HEK293 (cell line): Measurements from ENCODE around the gene TIGD3.

Experiments used
- SP2 ChIP-seq: fragments of 450-650 bp; formaldehyde crosslinking; IDR thresholded peaks from 2 replicates; pipeline ENCODE4 v1.5.1; 2016; ENCODE audit warnings: missing biosample characterization, missing genetic modification characterization
- ZNF23 ChIP-seq: fragments of 450-650 bp; formaldehyde crosslinking; IDR thresholded peaks from 2 replicates; pipeline ENCODE4 v1.5.1; 2016; ENCODE audit warnings: missing biosample characterization, missing genetic modification characterization, borderline replicate concordance
- ZNF274 ChIP-seq, 2 experiments: fragments of 200-500 bp in 1 of 2; fragments of 450-650 bp in 1 of 2; sonication (Bioruptor generic) in 1 of 2; formaldehyde crosslinking in 1 of 2; IDR thresholded peaks; 2 replicates each; pipeline versions ENCODE4 v1.5.1 to v1.6.1; 2014 to 2016; ENCODE audit warnings: borderline replicate concordance in 1 of 2, inconsistent platforms in 1 of 2, low read length in 1 of 2, missing biosample characterization in 1 of 2, missing genetic modification characterization in 1 of 2
- ZNF292 ChIP-seq: fragments of 450-650 bp; formaldehyde crosslinking; IDR thresholded peaks from 2 replicates; pipeline ENCODE4 v1.5.1; 2016; ENCODE audit warnings: low read depth, missing biosample characterization, missing genetic modification characterization, borderline replicate concordance
- ZNF404 ChIP-seq: fragments of 450-650 bp; formaldehyde crosslinking; IDR thresholded peaks from 2 replicates; pipeline ENCODE4 v1.5.1; 2017; ENCODE audit warnings: missing biosample characterization, missing genetic modification characterization
- ZNF629 ChIP-seq: fragments of 450-650 bp; formaldehyde crosslinking; IDR thresholded peaks from 2 replicates; pipeline ENCODE4 v1.5.1; 2017; ENCODE audit warnings: missing biosample characterization, missing genetic modification characterization
- ZNF660 ChIP-seq: fragments of 450-650 bp; IDR thresholded peaks from 2 replicates; pipeline ENCODE4 v1.5.1; 2018; ENCODE audit warnings: missing biosample characterization, mild to moderate bottlenecking, missing genetic modification characterization
- ZNF792 ChIP-seq: fragments of 450-650 bp; formaldehyde crosslinking; IDR thresholded peaks from 2 replicates; pipeline ENCODE4 v1.5.1; 2016; ENCODE audit warnings: missing biosample characterization, missing genetic modification characterization
- TF ChIP-seq, protein P1 (sequence below): fragments of 450-650 bp; formaldehyde crosslinking; IDR thresholded peaks from 2 replicates; pipeline ENCODE4 v1.5.1; 2016; ENCODE audit warnings: missing biosample characterization, missing genetic modification characterization
- TF ChIP-seq, protein P2 (sequence below): fragments of 450-650 bp; formaldehyde crosslinking; IDR thresholded peaks from 2 replicates; pipeline ENCODE4 v1.5.1; 2016; ENCODE audit warnings: missing biosample characterization, missing genetic modification characterization
- TF ChIP-seq, protein P3 (sequence below): fragments of 450-650 bp; formaldehyde crosslinking; IDR thresholded peaks from 2 replicates; pipeline ENCODE4 v1.5.1; 2016; ENCODE audit warnings: missing biosample characterization, missing genetic modification characterization, low read depth

DNA sequence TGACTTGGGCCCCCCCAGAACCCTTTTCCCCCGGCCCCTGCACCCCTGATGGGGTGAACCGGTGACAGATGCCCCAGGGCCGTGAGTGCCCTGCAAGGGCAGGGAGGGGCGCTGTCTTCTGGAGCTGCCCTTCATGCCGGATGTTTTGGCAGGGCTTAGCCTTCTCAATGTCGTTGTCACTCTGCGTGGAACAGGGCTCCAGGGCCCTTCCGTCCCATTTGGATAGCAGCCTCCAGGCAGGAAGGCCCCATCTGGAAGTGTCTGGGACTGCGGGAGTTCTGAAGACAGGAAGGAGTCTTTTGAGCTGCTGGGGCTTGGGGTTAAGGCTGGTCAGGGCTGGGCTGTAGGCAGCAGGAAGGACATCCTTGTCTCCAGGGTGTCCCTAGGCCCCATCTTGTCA is 36.4 kb downstream of the TIGD3 start:
- TF ChIP-seq, protein P1, sequence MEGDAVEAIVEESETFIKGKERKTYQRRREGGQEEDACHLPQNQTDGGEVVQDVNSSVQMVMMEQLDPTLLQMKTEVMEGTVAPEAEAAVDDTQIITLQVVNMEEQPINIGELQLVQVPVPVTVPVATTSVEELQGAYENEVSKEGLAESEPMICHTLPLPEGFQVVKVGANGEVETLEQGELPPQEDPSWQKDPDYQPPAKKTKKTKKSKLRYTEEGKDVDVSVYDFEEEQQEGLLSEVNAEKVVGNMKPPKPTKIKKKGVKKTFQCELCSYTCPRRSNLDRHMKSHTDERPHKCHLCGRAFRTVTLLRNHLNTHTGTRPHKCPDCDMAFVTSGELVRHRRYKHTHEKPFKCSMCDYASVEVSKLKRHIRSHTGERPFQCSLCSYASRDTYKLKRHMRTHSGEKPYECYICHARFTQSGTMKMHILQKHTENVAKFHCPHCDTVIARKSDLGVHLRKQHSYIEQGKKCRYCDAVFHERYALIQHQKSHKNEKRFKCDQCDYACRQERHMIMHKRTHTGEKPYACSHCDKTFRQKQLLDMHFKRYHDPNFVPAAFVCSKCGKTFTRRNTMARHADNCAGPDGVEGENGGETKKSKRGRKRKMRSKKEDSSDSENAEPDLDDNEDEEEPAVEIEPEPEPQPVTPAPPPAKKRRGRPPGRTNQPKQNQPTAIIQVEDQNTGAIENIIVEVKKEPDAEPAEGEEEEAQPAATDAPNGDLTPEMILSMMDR (tag by site-specific recombination) = no peak
- TF ChIP-seq ZNF23 (tag by site-specific recombination) (no peak), ZNF660 (tag by site-specific recombination) (no peak), SP2 (tag by site-specific recombination) (no peak), ZNF292 (tag by site-specific recombination) (no peak), ZNF629 (no peak), ZNF792 (tag by site-specific recombination) (no peak), ZNF404 (tag by site-specific recombination) (no peak), ZNF274 (IDR thresholded peaks at IDR 0.05; ENCODE audit: low read length) (no peak), ZNF274 (tag by site-specific recombination; IDR thresholded peaks at IDR 0.05; ENCODE audit: borderline replicate concordance) (no peak)
- TF ChIP-seq, protein P2, sequence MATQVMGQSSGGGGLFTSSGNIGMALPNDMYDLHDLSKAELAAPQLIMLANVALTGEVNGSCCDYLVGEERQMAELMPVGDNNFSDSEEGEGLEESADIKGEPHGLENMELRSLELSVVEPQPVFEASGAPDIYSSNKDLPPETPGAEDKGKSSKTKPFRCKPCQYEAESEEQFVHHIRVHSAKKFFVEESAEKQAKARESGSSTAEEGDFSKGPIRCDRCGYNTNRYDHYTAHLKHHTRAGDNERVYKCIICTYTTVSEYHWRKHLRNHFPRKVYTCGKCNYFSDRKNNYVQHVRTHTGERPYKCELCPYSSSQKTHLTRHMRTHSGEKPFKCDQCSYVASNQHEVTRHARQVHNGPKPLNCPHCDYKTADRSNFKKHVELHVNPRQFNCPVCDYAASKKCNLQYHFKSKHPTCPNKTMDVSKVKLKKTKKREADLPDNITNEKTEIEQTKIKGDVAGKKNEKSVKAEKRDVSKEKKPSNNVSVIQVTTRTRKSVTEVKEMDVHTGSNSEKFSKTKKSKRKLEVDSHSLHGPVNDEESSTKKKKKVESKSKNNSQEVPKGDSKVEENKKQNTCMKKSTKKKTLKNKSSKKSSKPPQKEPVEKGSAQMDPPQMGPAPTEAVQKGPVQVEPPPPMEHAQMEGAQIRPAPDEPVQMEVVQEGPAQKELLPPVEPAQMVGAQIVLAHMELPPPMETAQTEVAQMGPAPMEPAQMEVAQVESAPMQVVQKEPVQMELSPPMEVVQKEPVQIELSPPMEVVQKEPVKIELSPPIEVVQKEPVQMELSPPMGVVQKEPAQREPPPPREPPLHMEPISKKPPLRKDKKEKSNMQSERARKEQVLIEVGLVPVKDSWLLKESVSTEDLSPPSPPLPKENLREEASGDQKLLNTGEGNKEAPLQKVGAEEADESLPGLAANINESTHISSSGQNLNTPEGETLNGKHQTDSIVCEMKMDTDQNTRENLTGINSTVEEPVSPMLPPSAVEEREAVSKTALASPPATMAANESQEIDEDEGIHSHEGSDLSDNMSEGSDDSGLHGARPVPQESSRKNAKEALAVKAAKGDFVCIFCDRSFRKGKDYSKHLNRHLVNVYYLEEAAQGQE = no peak
- TF ChIP-seq, protein P3, sequence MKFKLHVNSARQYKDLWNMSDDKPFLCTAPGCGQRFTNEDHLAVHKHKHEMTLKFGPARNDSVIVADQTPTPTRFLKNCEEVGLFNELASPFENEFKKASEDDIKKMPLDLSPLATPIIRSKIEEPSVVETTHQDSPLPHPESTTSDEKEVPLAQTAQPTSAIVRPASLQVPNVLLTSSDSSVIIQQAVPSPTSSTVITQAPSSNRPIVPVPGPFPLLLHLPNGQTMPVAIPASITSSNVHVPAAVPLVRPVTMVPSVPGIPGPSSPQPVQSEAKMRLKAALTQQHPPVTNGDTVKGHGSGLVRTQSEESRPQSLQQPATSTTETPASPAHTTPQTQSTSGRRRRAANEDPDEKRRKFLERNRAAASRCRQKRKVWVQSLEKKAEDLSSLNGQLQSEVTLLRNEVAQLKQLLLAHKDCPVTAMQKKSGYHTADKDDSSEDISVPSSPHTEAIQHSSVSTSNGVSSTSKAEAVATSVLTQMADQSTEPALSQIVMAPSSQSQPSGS = no peak
